Amygdala (tissue), 56 donors: Measurements from ENCODE around the gene SPDYE6.
"Not testable (repeated sequence)": the region's sequence is repeated elsewhere in the genome, so short reads cannot be mapped to it uniquely, and the experiment has no call there.

Experiments
- DNase-seq, 56 donors: peaks; one replicate each; lab custom pipeline; 2025; lab: John Stamatoyannopoulos, UW

The SPDYE6 gene

DNA sequence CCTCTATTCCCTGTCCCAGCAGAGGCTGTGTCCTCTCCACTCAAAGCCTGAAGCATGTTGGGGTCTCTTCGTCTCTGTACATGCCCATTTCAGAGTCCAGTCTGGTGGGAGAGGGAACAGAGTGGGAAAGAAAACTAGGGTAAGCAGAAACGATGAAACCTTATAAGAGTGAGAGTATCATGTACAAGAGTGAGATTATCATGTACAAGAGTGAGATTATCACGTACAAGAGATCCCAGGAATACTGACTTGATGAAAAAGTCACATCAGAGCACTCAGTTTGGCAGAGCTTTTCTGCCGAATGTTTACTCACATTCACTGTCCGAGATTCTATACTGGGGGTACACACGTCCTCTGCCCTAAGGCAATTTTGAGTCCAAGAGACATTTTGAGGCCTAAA lies at the start of gene SPDYE6:
Gene SPDYE6, minus strand, starts transcription at position 101 of the 400 bp plus-strand sequence. CDS start 421 bp downstream, outside the sequence.
- DNase-seq: not testable (repeated sequence)

DNA sequence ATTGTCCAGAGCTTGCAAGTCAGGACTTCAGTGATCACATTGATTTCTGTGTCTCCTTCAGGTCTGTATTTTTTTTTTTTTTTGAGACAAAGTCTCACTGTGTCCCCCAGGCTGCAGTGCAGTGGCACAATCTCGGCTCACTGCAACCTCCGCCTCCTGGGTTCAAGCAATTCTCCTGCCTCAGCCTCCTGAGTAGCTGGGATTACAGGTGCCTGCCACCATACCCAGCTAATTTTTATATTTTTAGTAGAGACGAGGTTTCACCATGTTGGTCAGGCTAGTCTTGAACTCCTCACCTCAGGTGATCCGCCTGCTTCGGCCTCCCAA lies 48.6 kb upstream of the SPDYE6 start:
- DNase-seq: not testable (repeated sequence)

- no peak for DNase-seq
Measured at GRCh38 chr7:102404005-102404861, 48.0 kb upstream of the SPDYE6 start.

DNA sequence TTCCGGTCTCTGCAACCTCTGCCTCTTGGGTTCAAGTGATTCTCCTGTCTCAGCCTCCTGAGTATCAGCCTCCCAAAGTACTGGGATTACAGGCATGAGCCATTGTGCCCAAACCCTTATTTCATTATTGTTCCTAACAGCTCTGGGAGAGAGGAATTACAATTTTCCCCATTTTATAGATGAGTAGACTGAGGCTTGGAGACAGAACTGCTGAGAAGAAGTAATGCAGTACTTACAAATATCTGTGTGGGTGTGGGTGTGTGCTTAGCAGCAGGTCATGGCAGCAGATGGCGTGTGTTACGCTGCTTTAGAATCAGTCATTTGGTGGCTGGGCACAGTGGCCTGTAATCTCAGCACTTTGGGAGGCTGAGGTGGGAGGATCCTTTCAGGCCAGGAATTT lies 47.3 kb upstream of the SPDYE6 start:
- no peak for DNase-seq

- DNase-seq: no peak
Measured at GRCh38 chr7:102400360-102400759, 44.1 kb upstream of the SPDYE6 start.

- DNase-seq: no peak
Measured at GRCh38 chr7:102398543-102398942, 42.3 kb upstream of the SPDYE6 start.

DNA sequence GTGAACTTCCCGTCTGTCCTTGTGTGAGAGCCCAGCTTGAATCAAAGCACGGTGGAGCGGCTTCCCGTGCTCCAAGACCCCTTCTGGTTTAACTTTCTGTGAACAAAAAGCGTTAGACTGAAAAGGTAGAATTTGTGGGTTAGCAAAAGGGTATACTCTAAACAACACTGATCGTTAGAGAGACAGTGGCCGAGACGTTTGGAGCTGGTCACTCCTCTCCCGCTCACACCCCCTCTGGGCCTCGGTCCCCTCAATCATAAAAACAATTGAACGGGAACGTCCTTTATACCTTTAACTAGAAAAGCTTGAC lies 40.4 kb upstream of the SPDYE6 start:
- DNase-seq: no peak

GRCh38 chr7:102395873-102396709 lies 39.8 kb upstream of the SPDYE6 start, which contains the start of gene PRKRIP1:
TSS of gene PRKRIP1 (plus strand) at chr7:102396363. CDS start at chr7:102396412, 49 bp downstream.
- DNase-seq: peak; percentile 13 to 94 (median 82)

DNA sequence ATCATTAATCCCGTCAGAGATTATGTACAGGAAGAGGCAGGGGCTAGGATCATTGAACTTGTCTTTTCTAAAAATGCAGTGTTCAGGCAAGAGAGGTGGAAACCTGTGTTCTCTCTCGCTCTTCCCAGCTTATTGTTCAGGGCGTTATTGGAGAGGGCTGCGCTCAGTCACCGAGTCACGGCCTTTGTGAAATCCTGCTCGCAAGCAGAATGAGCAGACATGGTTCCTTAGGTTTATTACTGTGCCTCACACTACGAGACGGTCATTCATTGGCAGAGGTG lies 39.3 kb upstream of the SPDYE6 start:
- peak in 1 of 56 donors; percentile 53 for DNase-seq

DNA sequence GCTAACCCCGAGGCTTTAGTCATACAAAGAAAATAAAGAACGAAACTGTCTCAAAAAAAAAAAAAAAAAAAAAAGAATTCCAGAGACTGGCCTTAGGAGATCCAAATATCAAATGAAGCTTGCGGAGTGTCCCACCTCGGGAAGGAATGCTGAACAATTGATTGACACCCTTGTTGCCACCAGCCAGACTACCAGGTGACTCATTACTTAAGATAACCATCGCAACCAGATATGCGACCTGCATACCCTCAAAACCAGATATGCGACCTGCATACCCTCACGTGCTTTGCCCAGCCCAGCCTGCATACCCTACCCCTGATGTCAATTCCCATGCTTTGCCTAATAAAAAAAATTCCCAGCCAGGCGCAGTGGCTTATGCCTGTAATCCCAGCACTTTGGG lies 37.2 kb upstream of the SPDYE6 start:
- DNase-seq: no peak

GRCh38 chr7:102392330-102392729 lies 36.1 kb upstream of the SPDYE6 start:
- no peak for DNase-seq

DNA sequence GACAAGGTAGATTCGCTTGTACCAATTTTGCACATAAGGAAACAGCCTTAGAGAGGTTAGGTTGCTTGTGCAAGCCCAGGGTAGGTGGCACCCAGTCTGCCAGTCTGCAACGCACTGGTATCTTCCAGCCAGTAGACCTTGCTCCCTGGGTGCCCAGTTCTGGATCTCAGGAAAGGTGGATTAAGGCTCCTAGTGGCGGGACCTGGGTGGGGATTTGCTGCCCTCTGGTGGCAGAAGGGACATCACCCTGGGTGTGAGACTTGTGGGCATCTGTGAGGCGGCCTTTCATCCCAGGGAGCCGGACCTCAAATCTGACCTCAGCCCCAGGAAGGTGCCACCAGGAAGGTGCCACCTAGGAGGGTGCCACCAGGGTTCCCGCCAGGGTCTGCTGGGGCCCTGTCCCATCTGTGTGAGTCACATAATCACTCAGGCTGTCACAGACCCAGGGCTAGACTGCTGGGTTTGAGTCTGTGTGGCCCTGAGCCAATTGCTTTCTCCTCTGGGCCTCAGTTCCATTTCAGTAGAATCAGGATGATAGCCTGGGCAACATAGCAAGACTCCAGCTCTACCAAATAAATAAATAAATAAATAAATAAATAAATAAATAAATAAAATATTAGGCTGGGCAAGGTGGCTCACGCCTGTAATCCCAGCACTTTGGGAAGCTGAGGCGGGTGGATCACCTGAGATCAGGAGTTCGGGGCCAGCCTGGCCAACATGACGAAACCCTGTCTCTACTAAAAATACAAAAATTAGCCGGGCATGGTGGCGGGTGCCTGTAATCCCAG lies 34.6 kb upstream of the SPDYE6 start:
- peak in 53 of 56 donors; percentile 13 to 82 (median 53) for DNase-seq

- DNase-seq: no peak
Measured at GRCh38 chr7:102389810-102390209, 33.6 kb upstream of the SPDYE6 start.

DNA sequence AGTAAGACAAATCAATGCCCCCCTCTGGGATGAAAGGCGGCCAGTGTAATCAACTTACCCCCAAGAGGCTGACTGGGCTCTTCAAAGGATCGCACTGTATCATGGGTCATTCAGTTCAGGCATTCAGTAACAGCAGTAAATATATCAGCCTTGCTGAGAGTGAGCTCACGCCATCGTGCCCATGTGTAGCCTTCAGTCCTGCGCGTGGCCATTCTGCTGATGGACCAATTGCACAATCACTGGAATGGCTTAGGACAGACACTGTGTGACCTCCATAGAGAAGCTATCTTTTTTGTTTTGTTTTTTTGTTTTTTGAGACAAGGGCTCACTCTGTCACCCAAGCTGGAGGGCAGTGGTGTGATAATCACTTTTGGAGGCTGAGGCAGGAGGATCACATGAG lies 30.8 kb upstream of the SPDYE6 start:
- DNase-seq: no peak

DNA sequence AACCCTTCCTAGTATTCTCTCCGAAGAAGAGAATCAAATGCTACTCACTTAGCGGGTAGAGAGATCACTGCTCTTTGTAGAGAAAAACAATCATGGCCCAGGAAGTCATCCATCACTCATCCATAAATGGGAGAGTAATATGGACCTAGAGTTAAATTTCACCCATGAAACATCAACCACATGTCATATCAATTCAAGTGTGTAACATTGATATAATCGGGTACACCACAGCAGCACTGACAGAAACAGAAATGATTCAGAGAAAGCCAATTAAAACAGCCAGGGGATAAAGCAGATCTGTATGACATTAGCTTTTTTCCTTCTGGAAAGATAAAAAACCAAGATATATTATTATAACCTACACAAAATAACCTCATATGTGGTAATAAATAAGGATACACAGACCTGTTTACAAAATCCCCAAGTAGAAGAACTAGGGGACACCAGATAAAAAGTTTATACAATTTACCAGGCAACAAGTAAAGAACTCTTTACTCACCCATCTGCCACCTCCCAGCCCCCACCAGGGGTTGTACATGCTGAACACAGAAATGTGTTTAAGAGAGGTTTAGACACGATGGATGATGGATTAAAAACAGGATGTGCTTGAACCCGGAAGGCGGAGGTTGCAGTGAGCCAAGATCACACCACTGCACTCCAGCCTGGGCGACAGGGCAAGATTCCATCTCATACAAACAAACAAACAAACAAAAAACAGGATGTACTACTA lies 25.6 kb upstream of the SPDYE6 start:
- not testable (repeated sequence) for DNase-seq

GRCh38 chr7:102380837-102381236 lies 24.6 kb upstream of the SPDYE6 start:
- not testable (repeated sequence) for DNase-seq

- DNase-seq: no peak
Measured at GRCh38 chr7:102376964-102377466, 20.8 kb upstream of the SPDYE6 start.

GRCh38 chr7:102372796-102373195 lies 16.6 kb upstream of the SPDYE6 start:
- not testable (repeated sequence) for DNase-seq

- not testable (repeated sequence) for DNase-seq
Measured at GRCh38 chr7:102370038-102370437, 13.8 kb upstream of the SPDYE6 start.

GRCh38 chr7:102365390-102365789 lies 9.1 kb upstream of the SPDYE6 start:
- not testable (repeated sequence) for DNase-seq
